Smooth muscle cell (in vitro differentiated cells): ENCODE data around the gene DCXR. TPM values are rescaled to one million over a fixed set of nuclear protein-coding genes. Genes with fewer than 3 reads are reported as not detected.
"Not testable (repeated sequence)": the region's sequence is repeated elsewhere in the genome, so short reads cannot be mapped to it uniquely, and the experiment has no call there.

ENCODE experiments used
- DNase-seq: peaks from one replicate; lab custom pipeline; 2025; ENCODE audit not compliant: unreplicated experiment; lab: John Stamatoyannopoulos, UW
- H2AFZ ChIP-seq: fragments of 200-600 bp; sonication (generic); 2 replicates; pipeline ENCODE4 v1.6.0; 2016; ENCODE audit warnings: antibody characterized with exemption, low read depth, mild to moderate bottlenecking
- H3F3A ChIP-seq: fragments of 200-600 bp; sonication (generic); 2 replicates; pipeline ENCODE4 v1.6.0; 2017; ENCODE audit warnings: antibody characterized with exemption, low read depth
- H3K27ac ChIP-seq: fragments of 200-600 bp; sonication (generic); 2 replicates; pipeline ENCODE4 v1.5.1; 2016; ENCODE audit warnings: low read depth, mild to moderate bottlenecking
- H3K27me3 ChIP-seq: fragments of 200-600 bp; sonication (generic); 2 replicates; pipeline ENCODE4 v1.6.1; 2016; ENCODE audit warnings: low read depth, mild to moderate bottlenecking
- H3K36me3 ChIP-seq: fragments of 200-600 bp; sonication (generic); 2 replicates; pipeline ENCODE4 v1.5.1; 2016; ENCODE audit warnings: low read depth
- H3K4me1 ChIP-seq: fragments of 200-600 bp; sonication (generic); 2 replicates; pipeline ENCODE4 v1.5.1; 2016; ENCODE audit warnings: low read depth
- H3K4me2 ChIP-seq: fragments of 200-600 bp; sonication (generic); 2 replicates; pipeline ENCODE4 v1.6.0; 2016; ENCODE audit warnings: mild to moderate bottlenecking
- H3K4me3 ChIP-seq: fragments of 200-600 bp; sonication (generic); 2 replicates; pipeline ENCODE4 v1.5.1; 2016; ENCODE audit warnings: mild to moderate bottlenecking
- H3K79me2 ChIP-seq: fragments of 200-600 bp; sonication (generic); 2 replicates; pipeline ENCODE4 v1.6.0; 2016; ENCODE audit warnings: low read depth, mild to moderate bottlenecking
- H3K9ac ChIP-seq: fragments of 200-600 bp; sonication (generic); 2 replicates; pipeline ENCODE4 v1.6.0; 2016; ENCODE audit warnings: low read depth
- H3K9me3 ChIP-seq: fragments of 200-600 bp; sonication (generic); replicated peaks from 2 replicates; pipeline ENCODE4 v1.5.1; 2016; ENCODE audit warnings: low read depth
- H4K20me1 ChIP-seq: fragments of 200-600 bp; sonication (generic); 2 replicates; pipeline ENCODE4 v1.6.0; 2016; ENCODE audit warnings: low read depth
- CTCF ChIP-seq: fragments of 200-600 bp; sonication (generic); IDR thresholded peaks from 2 replicates; pipeline ENCODE4 v1.5.1; 2017; ENCODE audit warnings: borderline replicate concordance, mild to moderate bottlenecking, antibody characterized with exemption; ENCODE audit not compliant: insufficient read depth, poor library complexity, severe bottlenecking
- WGBS: methylation state at CpG from one replicate; pipeline ENCODE4 v1.1.7; 2016; ENCODE audit warnings: low lambda C conversion rate; 5-methylcytosine and 5-hydroxymethylcytosine counted together
- polyA plus RNA-seq: library from polyadenylated mRNA; unstranded; fragments of >200 nt; fragmentation: Nextera tagmentation; extraction: Ambion mirVana; gene quantifications from 2 replicates; pipeline ENCODE4 v1.2.1, GENCODE V29; 2016
- total RNA-seq: library from RNA; depleted of rRNA; stranded (reverse); fragments of >200 nt; gene quantifications from 2 replicates; pipeline ENCODE4 v1.2.3, GENCODE V29; 2014

The DCXR gene
- total and polyA plus RNA-seq, 2 experiments from 2014 or later: 34.9 to 89.4 TPM

GRCh38 chr17:82041144-82041814 is 3.8 kb upstream of the DCXR start:
- H4K20me1 ChIP-seq: no peaks in the 10 kb centered on the region
- no peak overlapping the region for H3K27ac ChIP-seq
- no peak for TF ChIP-seq CTCF
- H3K4me2 ChIP-seq: no peak overlapping the region
- no peaks in the 10 kb centered on the region for H3K79me2 ChIP-seq
- no peaks in the 10 kb centered on the region for H3F3A ChIP-seq
- no peak overlapping the region for H3K9ac ChIP-seq
- H3K4me3 ChIP-seq: no peak overlapping the region
- H3K4me1 ChIP-seq: peaks cover 6% of the 10 kb centered on the region
- no peaks in the 10 kb centered on the region for H3K27me3 ChIP-seq
- no peak for DNase-seq
- no peak overlapping the region for H2AFZ ChIP-seq
- H3K9me3 ChIP-seq: no peaks in the 10 kb centered on the region
- WGBS: 85% methylated on average over 17 of the region's 17 CpGs
- H3K36me3 ChIP-seq: no peaks in the 10 kb centered on the region

- Histone ChIP-seq H3K36me3 (no peaks in the 10 kb centered on the region), H3K27me3 (no peaks in the 10 kb centered on the region), H3K27ac (no peak overlapping the region), H3K4me3 (no peak overlapping the region), H3F3A (peaks cover 6% of the 10 kb centered on the region), H3K4me1 (peaks cover 6% of the 10 kb centered on the region), H3K4me2 (no peak overlapping the region), H3K9me3 (no peaks in the 10 kb centered on the region), H2AFZ (no peak overlapping the region), H3K79me2 (no peaks in the 10 kb centered on the region), H4K20me1 (no peaks in the 10 kb centered on the region), H3K9ac (no peak overlapping the region)
- 98% methylated on average over 8 of the region's 8 CpGs for WGBS
- no peak for TF ChIP-seq CTCF
- DNase-seq: no peak
Observed at GRCh38 chr17:82039695-82040299, 2.3 kb upstream of the DCXR start.

GRCh38 chr17:82038796-82039409 is 1.4 kb upstream of the DCXR start:
- not testable (repeated sequence) for H4K20me1 ChIP-seq, H3K9me3 ChIP-seq, H3K4me1 ChIP-seq, H3K36me3 ChIP-seq, H3K4me3 ChIP-seq, H2AFZ ChIP-seq, H3K27ac ChIP-seq, H3F3A ChIP-seq, DNase-seq, H3K9ac ChIP-seq, H3K79me2 ChIP-seq, H3K4me2 ChIP-seq, H3K27me3 ChIP-seq
- WGBS: 91% methylated on average over 16 of the region's 16 CpGs

GRCh38 chr17:82037889-82038195 is 345 bp upstream of the DCXR start:
- peaks cover 6% of the 10 kb centered on the region for H3F3A ChIP-seq
- H3K36me3 ChIP-seq: no peaks in the 10 kb centered on the region
- H3K9ac ChIP-seq: no peak overlapping the region
- no peaks in the 10 kb centered on the region for H3K79me2 ChIP-seq
- no peaks in the 10 kb centered on the region for H4K20me1 ChIP-seq
- DNase-seq: no peak
- WGBS: 23% methylated on average over 10 of the region's 10 CpGs
- H3K27ac ChIP-seq: no peak overlapping the region
- peaks cover 6% of the 10 kb centered on the region for H3K4me1 ChIP-seq
- no peak for TF ChIP-seq CTCF
- H2AFZ ChIP-seq: no peak overlapping the region
- no peaks in the 10 kb centered on the region for H3K9me3 ChIP-seq
- H3K4me2 ChIP-seq: peak overlapping the region; percentile 94
- H3K4me3 ChIP-seq: peak overlapping the region; percentile 60
- H3K27me3 ChIP-seq: no peaks in the 10 kb centered on the region
